ENCODE results near the gene SLAMF1. TPM values are rescaled to one million over a fixed set of nuclear protein-coding genes. Genes with fewer than 3 reads are reported as not detected.
A peak's percentile ranks its signal among the peaks of the same experiment; 100 is the strongest.
"Not testable (repeated sequence)": the region's sequence is repeated elsewhere in the genome, so short reads cannot be mapped to it uniquely, and the experiment has no call there.

The SLAMF1 gene
- total and polyA plus RNA-seq, 8 donors = 0.09 to 2.5 (median 0.18) TPM; not detected in 1

DNA sequence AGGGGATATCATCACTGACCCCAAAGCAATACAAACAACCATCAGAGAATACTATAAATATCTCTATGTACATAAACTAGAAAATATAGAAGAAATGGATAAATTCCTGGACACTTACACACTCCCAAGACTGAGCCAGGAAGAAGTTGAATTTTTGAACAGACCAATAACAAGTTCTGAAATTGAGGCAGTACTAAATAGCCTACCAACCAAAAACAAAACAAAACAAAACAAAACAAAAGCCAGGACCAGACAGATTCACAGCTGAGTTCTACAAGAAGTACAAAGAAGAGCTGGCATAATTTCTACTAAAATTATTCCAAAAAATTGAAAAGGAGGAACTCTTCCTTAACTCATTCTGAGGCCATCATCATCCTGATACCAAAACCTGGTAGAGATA, 86.0 kb downstream of the SLAMF1 start:
- Histone ChIP-seq H3K4me3 (no peak overlapping the region), H3K4me1 (peaks cover 0 to 9% of the 10 kb centered on the region in 2 donors), H3K36me3 (no peaks in the 10 kb centered on the region), H3K27ac (no peak overlapping the region), H3K9me3 (peaks cover 0 to 17% of the 10 kb centered on the region in 2 donors), H3K27me3 (no peaks in the 10 kb centered on the region)
- intact Hi-C loops (cut with DNase I) = no loop called here
- ATAC-seq (no peak), DNase-seq (no peak)
- TF ChIP-seq CTCF (IDR thresholded peaks at IDR 0.05) = no peak

GRCh38 chr1:160560045-160560705, 86.7 kb downstream of the SLAMF1 start:
- no peak overlapping the region for H3K27ac ChIP-seq
- intact Hi-C loops (cut with DNase I) = no loop called here
- H3K27me3 ChIP-seq = no peaks in the 10 kb centered on the region
- peaks cover 0 to 9% of the 10 kb centered on the region in 2 donors for H3K4me1 ChIP-seq
- TF ChIP-seq CTCF (IDR thresholded peaks at IDR 0.05) = no peak
- no peaks in the 10 kb centered on the region for H3K36me3 ChIP-seq
- peaks cover 0 to 17% of the 10 kb centered on the region in 2 donors for H3K9me3 ChIP-seq
- DNase-seq = no peak
- no peak overlapping the region for H3K4me3 ChIP-seq
- ATAC-seq = no peak

DNA sequence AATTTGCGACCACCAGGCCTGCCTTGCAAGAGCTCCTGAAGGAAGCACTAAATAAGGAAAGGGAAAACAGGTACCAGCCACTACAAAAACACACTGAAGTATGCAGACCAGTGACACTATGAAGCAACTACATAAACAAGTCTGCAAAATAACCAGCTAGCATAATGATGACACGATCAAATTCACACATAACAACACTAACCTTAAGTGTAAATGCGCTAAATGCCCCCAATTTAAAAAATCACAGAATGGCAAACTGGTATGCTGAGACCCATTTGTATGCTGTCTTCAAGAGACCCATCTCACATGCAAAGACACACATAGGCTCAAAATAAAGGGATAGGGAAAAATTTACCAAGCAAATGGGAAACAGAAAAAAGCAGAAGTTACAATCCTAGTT, 87.4 kb downstream of the SLAMF1 start:
- Histone ChIP-seq H3K9me3 (peaks cover 0 to 17% of the 10 kb centered on the region in 2 donors), H3K27ac (peak overlapping the region in 1 of 2 donors; percentile 16)
- H3K4me3 ChIP-seq; ATAC-seq; intact Hi-C loops (cut with DNase I); H3K27me3 ChIP-seq; H3K36me3 ChIP-seq; DNase-seq; H3K4me1 ChIP-seq: not testable (repeated sequence)

DNA sequence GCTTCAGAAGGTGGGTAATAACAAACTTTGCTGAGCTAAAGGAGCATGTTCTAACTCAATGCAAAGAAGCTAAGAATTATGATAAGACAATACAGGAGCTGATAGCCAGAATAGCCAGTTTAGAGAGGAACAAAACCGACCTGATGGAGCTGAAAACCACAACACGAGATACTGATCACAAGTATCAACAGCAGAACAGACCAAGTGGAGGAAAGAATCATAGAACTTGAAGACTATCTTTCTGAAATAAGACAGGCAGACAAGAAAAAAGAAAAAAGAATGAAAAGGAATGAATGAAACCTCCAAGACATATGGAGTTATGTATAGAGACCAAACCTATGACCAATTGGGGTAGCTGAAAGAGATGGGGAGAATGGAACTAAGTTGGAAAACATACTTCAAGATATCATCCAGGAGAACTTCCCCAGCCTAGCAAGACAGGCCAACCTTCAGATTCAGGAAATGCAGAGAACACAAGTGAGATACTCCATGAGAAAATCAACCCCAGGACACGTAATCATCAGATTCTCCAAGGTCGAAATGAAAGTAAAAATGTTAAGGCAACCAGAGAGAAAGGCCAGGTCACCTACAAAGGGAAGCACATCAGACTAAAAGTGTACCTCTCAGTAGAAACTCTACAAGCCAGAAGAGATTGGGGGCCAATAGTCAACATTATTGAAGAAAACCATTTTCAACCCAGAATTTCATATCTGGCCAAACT, 88.0 kb downstream of the SLAMF1 start:
- intact Hi-C loops (cut with DNase I) = no loop called here
- no peak for TF ChIP-seq CTCF (IDR thresholded peaks at IDR 0.05)
- peak overlapping the region in 1 of 2 donors; percentile 16 for H3K27ac ChIP-seq
- ATAC-seq (no peak), DNase-seq (no peak)
- H3K36me3 ChIP-seq = no peaks in the 10 kb centered on the region
- H3K27me3 ChIP-seq = no peaks in the 10 kb centered on the region
- H3K4me1 ChIP-seq = peaks cover 0 to 9% of the 10 kb centered on the region in 2 donors
- H3K4me3 ChIP-seq = no peak overlapping the region
- H3K9me3 ChIP-seq = peaks cover 0 to 17% of the 10 kb centered on the region in 2 donors

Other genes starting within 250 kb of the SLAMF1 start
- 1 to 10 TPM; 2.7 to 5.5 TPM for gene VANGL2, start 246.5 kb downstream of the SLAMF1 start, total RNA-seq
- 10 to 100 TPM; 35.6 to 42.7 (median 38.5) TPM for gene VANGL2, start 246.5 kb downstream of the SLAMF1 start, polyA plus RNA-seq (ENCODE audit: insufficient read length in 6 of 6)
- 1 to 10 TPM; 1.4 to 2.8 TPM for gene SLAMF6, start 123.8 kb downstream of the SLAMF1 start, total RNA-seq
- under 1 TPM; 0.10 to 0.84 (median 0.43) TPM for gene SLAMF6, start 123.8 kb downstream of the SLAMF1 start, polyA plus RNA-seq (ENCODE audit: insufficient read length in 6 of 6)
- gene CD84, start 67.5 kb downstream of the SLAMF1 start, total RNA-seq = 10 to 100 TPM; 17.2 to 39.7 TPM
- 1 to 10 TPM; 1.6 to 2.6 (median 2.1) TPM for gene CD84, start 67.5 kb downstream of the SLAMF1 start, polyA plus RNA-seq (ENCODE audit: insufficient read length in 6 of 6)
- 10 to 100 TPM in 1 of 2 donors, 1 to 10 TPM in 1; 9.9 to 35.5 TPM for gene CD48, start 64.8 kb upstream of the SLAMF1 start, total RNA-seq
- 10 to 100 TPM in 1 of 6 donors, 1 to 10 TPM in 5; 5.8 to 10.3 (median 6.9) TPM for gene CD48, start 64.8 kb upstream of the SLAMF1 start, polyA plus RNA-seq (ENCODE audit: insufficient read length in 6 of 6)
- 10 to 100 TPM; 16.9 to 33.8 TPM for gene SLAMF7, start 92.2 kb upstream of the SLAMF1 start, total RNA-seq
- 1 to 10 TPM in 3 of 6 donors, under 1 TPM in 3; 0.77 to 1.7 (median 1.00) TPM for gene SLAMF7, start 92.2 kb upstream of the SLAMF1 start, polyA plus RNA-seq (ENCODE audit: insufficient read length in 6 of 6)
- gene LY9, start 149.1 kb upstream of the SLAMF1 start, total RNA-seq = 1 to 10 TPM in 1 of 2 donors, under 1 TPM in 1; 0.82 to 2.5 TPM
- gene LY9, start 149.1 kb upstream of the SLAMF1 start, polyA plus RNA-seq (ENCODE audit: insufficient read length in 6 of 6) = under 1 TPM; 0.29 to 0.84 (median 0.43) TPM
- 1 to 10 TPM in 1 of 2 donors, under 1 TPM in 1; 0.90 to 3.7 TPM for gene CD244, start 215.8 kb upstream of the SLAMF1 start, total RNA-seq
- 1 to 10 TPM in 1 of 6 donors, under 1 TPM in 5; 0.43 to 1.0 (median 0.71) TPM for gene CD244, start 215.8 kb upstream of the SLAMF1 start, polyA plus RNA-seq (ENCODE audit: insufficient read length in 6 of 6)
- gene ITLN1, start 238.1 kb upstream of the SLAMF1 start, total RNA-seq = 1 to 10 TPM in 1 of 2 donors, under 1 TPM in 1; 0.73 to 3.3 TPM
- 1 to 10 TPM in 1 of 6 donors, under 1 TPM in 5; 0.27 to 1.9 (median 0.68) TPM for gene ITLN1, start 238.1 kb upstream of the SLAMF1 start, polyA plus RNA-seq (ENCODE audit: insufficient read length in 6 of 6)

Measured in left lung (tissue), 10 donors.